Loucy (cell line): ENCODE results near the gene ALKBH7.

Experiments
- H2AFZ ChIP-seq: fragments of 200-600 bp; sonication (generic); 2 replicates; pipeline ENCODE4 v1.6.0; 2016; ENCODE audit warnings: antibody characterized with exemption, mild to moderate bottlenecking, low read length, moderate library complexity
- H3F3A ChIP-seq: fragments of 200-600 bp; 2 replicates; pipeline ENCODE4 v1.6.0; 2016; ENCODE audit warnings: antibody characterized with exemption, low read depth, mild to moderate bottlenecking
- H3K27me3 ChIP-seq: fragments of 200-600 bp; sonication (generic); 2 replicates; pipeline ENCODE4 v1.6.1; 2014; ENCODE audit warnings: low read length, mild to moderate bottlenecking; ENCODE audit not compliant: insufficient read depth, poor library complexity, severe bottlenecking
- H3K36me3 ChIP-seq: fragments of 200-600 bp; sonication (generic); 2 replicates; pipeline ENCODE4 v1.6.1; 2016; ENCODE audit warnings: low read length; ENCODE audit not compliant: insufficient read depth
- H3K4me1 ChIP-seq: fragments of 200-600 bp; sonication (generic); 2 replicates; pipeline ENCODE4 v1.5.1; 2014; ENCODE audit warnings: low read length, mild to moderate bottlenecking; ENCODE audit not compliant: insufficient read depth, poor library complexity, severe bottlenecking
- H3K4me2 ChIP-seq: fragments of 200-600 bp; sonication (generic); 2 replicates; pipeline ENCODE4 v1.6.0; 2014; ENCODE audit warnings: antibody characterized with exemption, low read length, low read depth, mild to moderate bottlenecking; ENCODE audit not compliant: poor library complexity, severe bottlenecking
- H3K4me3 ChIP-seq: fragments of 200-600 bp; sonication (generic); 2 replicates; pipeline ENCODE4 v1.5.1; 2014; ENCODE audit warnings: low read length, mild to moderate bottlenecking, mixed read lengths; ENCODE audit not compliant: poor library complexity, severe bottlenecking
- H3K79me2 ChIP-seq: fragments of 200-600 bp; sonication (generic); 2 replicates; pipeline ENCODE4 v1.6.1; 2014; ENCODE audit warnings: low read length; ENCODE audit not compliant: insufficient read depth
- H3K9ac ChIP-seq: fragments of 200-600 bp; sonication (generic); 2 replicates; pipeline ENCODE4 v1.6.0; 2014; ENCODE audit warnings: mild to moderate bottlenecking, low read depth, low read length, moderate library complexity; ENCODE audit not compliant: poor library complexity, severe bottlenecking
- H3K9me2 ChIP-seq: fragments of 200-600 bp; sonication (generic); replicated peaks from 2 replicates; pipeline ENCODE4 v1.6.1; 2016; ENCODE audit warnings: low read depth, low read length, mixed read lengths
- H3K9me3 ChIP-seq: fragments of 200-600 bp; sonication (generic); 2 replicates; pipeline ENCODE4 v1.6.1; 2014; ENCODE audit warnings: mild to moderate bottlenecking, antibody characterized with exemption, low read length, low read depth; ENCODE audit not compliant: insufficient read depth
- H4K20me1 ChIP-seq: fragments of 200-600 bp; sonication (generic); 2 replicates; pipeline ENCODE4 v1.6.0; 2014; ENCODE audit warnings: antibody characterized with exemption, low read length, mild to moderate bottlenecking; ENCODE audit not compliant: insufficient read depth, poor library complexity, severe bottlenecking
- CTCF ChIP-seq: fragments of 200-600 bp; sonication (generic); conservative IDR thresholded peaks from 2 replicates; pipeline ENCODE4 v1.5.1; 2014; ENCODE audit warnings: mild to moderate bottlenecking, antibody characterized with exemption, low read length
- EZH2phosphoT487 ChIP-seq: fragments of 200-600 bp; IDR thresholded peaks from 2 replicates; pipeline ENCODE4 v1.6.1; 2018; ENCODE audit warnings: antibody characterized with exemption, mild to moderate bottlenecking, moderate library complexity, borderline replicate concordance

The ALKBH7 gene

GRCh38 chr19:6402837-6403608 is 30.4 kb downstream of the ALKBH7 start:
- TF ChIP-seq CTCF (no peak), EZH2phosphoT487 (no peak)
- no peaks in the 10 kb centered on the region for H3K9me3 ChIP-seq
- H3K9ac ChIP-seq, result no peak overlapping the region
- H3K4me2 ChIP-seq, result no peak overlapping the region
- no peaks in the 10 kb centered on the region for H3K79me2 ChIP-seq
- H2AFZ ChIP-seq, result no peak overlapping the region
- H3F3A ChIP-seq, result no peaks in the 10 kb centered on the region
- H3K9me2 ChIP-seq, result no peaks in the 10 kb centered on the region
- no peak overlapping the region for H3K4me3 ChIP-seq
- H4K20me1 ChIP-seq, result no peaks in the 10 kb centered on the region
- H3K4me1 ChIP-seq, result no peaks in the 10 kb centered on the region
- H3K36me3 ChIP-seq, result no peaks in the 10 kb centered on the region
- H3K27me3 ChIP-seq, result no peaks in the 10 kb centered on the region

- no peak overlapping the region for H3K9ac ChIP-seq
- no peak overlapping the region for H3K4me2 ChIP-seq
These were observed 33.8 kb downstream of the ALKBH7 start for GRCh38 chr19:6406401-6406800.

GRCh38 chr19:6409346-6409745 is 36.8 kb downstream of the ALKBH7 start:
- Histone ChIP-seq H3K9me2 (no peaks in the 10 kb centered on the region), H3K27me3 (no peaks in the 10 kb centered on the region), H3K9ac (no peak overlapping the region), H3K36me3 (peaks cover 14% of the 10 kb centered on the region; the same call in 1 of the 2 replicates), H4K20me1 (peaks cover 16% of the 10 kb centered on the region), H3K9me3 (no peaks in the 10 kb centered on the region), H3K4me2 (no peak overlapping the region), H3K4me3 (no peak overlapping the region), H3F3A (no peaks in the 10 kb centered on the region), H3K79me2 (no peaks in the 10 kb centered on the region), H2AFZ (no peak overlapping the region), H3K4me1 (no peaks in the 10 kb centered on the region)
- TF ChIP-seq EZH2phosphoT487 (no peak), CTCF (no peak)

More at GRCh38 chr19:6406401-6406800, 33.8 kb downstream of the ALKBH7 start:
- no peaks in the 10 kb centered on the region for H4K20me1 ChIP-seq
- H2AFZ ChIP-seq, result no peak overlapping the region
- H3K27me3 ChIP-seq, result no peaks in the 10 kb centered on the region
- H3K9me2 ChIP-seq, result no peaks in the 10 kb centered on the region
- H3K36me3 ChIP-seq, result no peaks in the 10 kb centered on the region
- H3K4me3 ChIP-seq, result no peak overlapping the region
- TF ChIP-seq CTCF (no peak), EZH2phosphoT487 (no peak)
- H3K79me2 ChIP-seq, result no peaks in the 10 kb centered on the region
- H3K9me3 ChIP-seq, result no peaks in the 10 kb centered on the region
- no peaks in the 10 kb centered on the region for H3F3A ChIP-seq
- no peaks in the 10 kb centered on the region for H3K4me1 ChIP-seq
